GM23248 (cell line): ENCODE results near the gene CALHM3.

Experiments used
- EZH2 ChIP-seq: fragments of 200-600 bp; sonication (generic); IDR thresholded peaks from 2 replicates; pipeline ENCODE4 v1.6.1; 2018; ENCODE audit warnings: antibody characterized with exemption, mild to moderate bottlenecking; ENCODE audit not compliant: insufficient read depth, poor library complexity, severe bottlenecking
- EZH2phosphoT487 ChIP-seq: fragments of 200-600 bp; sonication (generic); IDR thresholded peaks from 2 replicates; pipeline ENCODE4 v1.6.1; 2018; ENCODE audit warnings: antibody characterized with exemption, moderate library complexity, mild to moderate bottlenecking, low read depth; ENCODE audit not compliant: insufficient read depth

- TF ChIP-seq EZH2phosphoT487 = no peak
- no peak for TF ChIP-seq EZH2
Observed at GRCh38 chr10:103476046-103476768, 2.8 kb downstream of the CALHM3 start.
